ENCODE results near the gene C19orf53. TPM values are rescaled to one million over a fixed set of nuclear protein-coding genes. Genes with fewer than 3 reads are reported as not detected.

The C19orf53 gene
- total RNA-seq, 4 donors from 2014 or later = 114 to 129 (median 120) TPM

DNA sequence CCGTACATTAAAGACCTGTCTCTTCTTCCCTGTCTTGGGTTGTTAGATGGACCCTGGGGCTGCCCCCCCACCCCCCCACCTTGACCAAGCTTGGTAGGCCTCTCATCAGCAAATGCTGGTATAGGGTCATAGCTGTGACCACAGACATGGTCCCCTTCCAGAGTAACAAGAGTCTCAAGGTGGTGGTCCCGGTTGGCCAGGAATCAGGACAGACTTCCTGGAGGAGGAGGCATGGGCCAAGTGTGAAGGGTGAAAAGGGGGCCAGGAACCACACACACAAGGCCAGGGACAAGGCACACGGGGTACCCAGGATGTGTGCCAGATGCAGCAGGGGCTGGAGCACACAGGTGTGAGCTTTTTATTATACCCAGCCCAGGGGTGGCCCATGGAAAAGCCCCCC, 11.0 kb upstream of the C19orf53 start:
- intact Hi-C loops (cut with DNase I) = no loop called here
- 81 to 93% methylated on average over 3 of the region's 3 CpGs for WGBS, 2 donors
- H3K27me3 ChIP-seq = no peaks in the 10 kb centered on the region
- peaks cover 8 to 66% (median 23%) of the 10 kb centered on the region in 3 donors for H3K36me3 ChIP-seq
- no peaks in the 10 kb centered on the region for H3K9me3 ChIP-seq
- no peak for DNase-seq
- H3K4me3 ChIP-seq = no peak overlapping the region
- H3K27ac ChIP-seq = peak overlapping the region in 1 of 4 donors; percentile 74
- TF ChIP-seq, protein P1, sequence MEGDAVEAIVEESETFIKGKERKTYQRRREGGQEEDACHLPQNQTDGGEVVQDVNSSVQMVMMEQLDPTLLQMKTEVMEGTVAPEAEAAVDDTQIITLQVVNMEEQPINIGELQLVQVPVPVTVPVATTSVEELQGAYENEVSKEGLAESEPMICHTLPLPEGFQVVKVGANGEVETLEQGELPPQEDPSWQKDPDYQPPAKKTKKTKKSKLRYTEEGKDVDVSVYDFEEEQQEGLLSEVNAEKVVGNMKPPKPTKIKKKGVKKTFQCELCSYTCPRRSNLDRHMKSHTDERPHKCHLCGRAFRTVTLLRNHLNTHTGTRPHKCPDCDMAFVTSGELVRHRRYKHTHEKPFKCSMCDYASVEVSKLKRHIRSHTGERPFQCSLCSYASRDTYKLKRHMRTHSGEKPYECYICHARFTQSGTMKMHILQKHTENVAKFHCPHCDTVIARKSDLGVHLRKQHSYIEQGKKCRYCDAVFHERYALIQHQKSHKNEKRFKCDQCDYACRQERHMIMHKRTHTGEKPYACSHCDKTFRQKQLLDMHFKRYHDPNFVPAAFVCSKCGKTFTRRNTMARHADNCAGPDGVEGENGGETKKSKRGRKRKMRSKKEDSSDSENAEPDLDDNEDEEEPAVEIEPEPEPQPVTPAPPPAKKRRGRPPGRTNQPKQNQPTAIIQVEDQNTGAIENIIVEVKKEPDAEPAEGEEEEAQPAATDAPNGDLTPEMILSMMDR (IDR thresholded peaks at IDR 0.05) = no peak
- H3K4me1 ChIP-seq = peaks cover 6 to 32% (median 12%) of the 10 kb centered on the region in 3 donors

DNA sequence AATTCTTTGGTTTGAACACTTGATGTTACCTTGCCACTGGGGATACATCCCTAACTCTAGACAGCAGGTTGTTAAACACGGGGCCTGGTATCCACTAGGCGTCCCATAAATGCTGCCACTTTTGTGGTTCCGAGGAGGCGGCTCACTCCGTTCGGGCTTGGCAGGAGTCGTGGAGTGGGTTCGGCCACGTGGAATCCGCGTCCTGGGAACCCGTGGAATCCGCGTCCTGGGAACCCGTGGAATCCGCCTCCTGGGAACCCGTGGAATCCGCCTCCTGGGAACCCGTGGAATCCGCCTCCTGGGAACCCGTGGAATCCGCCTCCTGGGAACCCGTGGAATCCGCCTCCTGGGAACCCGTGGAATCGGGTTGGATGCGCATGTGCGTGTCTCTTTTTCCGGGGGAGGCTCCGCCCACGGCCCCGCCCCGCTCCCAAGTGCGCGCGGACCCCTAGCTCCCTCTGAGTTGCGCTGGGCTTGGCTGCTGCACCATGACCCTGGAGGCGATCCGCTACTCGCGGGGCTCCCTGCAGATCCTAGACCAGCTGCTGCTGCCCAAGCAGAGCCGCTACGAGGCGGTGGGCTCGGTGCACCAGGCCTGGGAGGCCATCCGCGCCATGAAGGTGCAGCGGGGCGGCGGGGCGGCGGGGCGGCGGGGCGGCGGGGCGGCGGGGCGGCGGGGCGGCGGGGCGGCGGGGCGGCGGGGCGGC, 10.0 kb upstream of the C19orf53 start, which contains the start of gene MRI1:
Gene MRI1, plus strand, starts transcription at position 422 of the 707 bp plus-strand sequence. Its CDS starts 67 bp downstream, at position 489.
- TF ChIP-seq POLR2A (IDR thresholded peaks at IDR 0.05) = peak in 1 of 4 donors; percentile 45
- TF ChIP-seq, protein P1 (IDR thresholded peaks at IDR 0.05) = no peak
- intact Hi-C loops (cut with DNase I) = no loop called here
- H3K36me3 ChIP-seq = peaks cover 10 to 66% (median 23%) of the 10 kb centered on the region in 3 donors
- H3K27me3 ChIP-seq = no peaks in the 10 kb centered on the region
- 10 to 35% methylated on average over 2 to 4 of the region's 67 CpGs for WGBS, 2 donors
- H3K27ac ChIP-seq = peak within 1 kb of the TSS; percentile 67 to 85 (median 79)
- peaks cover 6 to 32% (median 12%) of the 10 kb centered on the region in 3 donors for H3K4me1 ChIP-seq
- no peaks in the 10 kb centered on the region for H3K9me3 ChIP-seq
- DNase-seq = no peak
- peak within 1 kb of the TSS; percentile 63 to 87 (median 86) for H3K4me3 ChIP-seq

DNA sequence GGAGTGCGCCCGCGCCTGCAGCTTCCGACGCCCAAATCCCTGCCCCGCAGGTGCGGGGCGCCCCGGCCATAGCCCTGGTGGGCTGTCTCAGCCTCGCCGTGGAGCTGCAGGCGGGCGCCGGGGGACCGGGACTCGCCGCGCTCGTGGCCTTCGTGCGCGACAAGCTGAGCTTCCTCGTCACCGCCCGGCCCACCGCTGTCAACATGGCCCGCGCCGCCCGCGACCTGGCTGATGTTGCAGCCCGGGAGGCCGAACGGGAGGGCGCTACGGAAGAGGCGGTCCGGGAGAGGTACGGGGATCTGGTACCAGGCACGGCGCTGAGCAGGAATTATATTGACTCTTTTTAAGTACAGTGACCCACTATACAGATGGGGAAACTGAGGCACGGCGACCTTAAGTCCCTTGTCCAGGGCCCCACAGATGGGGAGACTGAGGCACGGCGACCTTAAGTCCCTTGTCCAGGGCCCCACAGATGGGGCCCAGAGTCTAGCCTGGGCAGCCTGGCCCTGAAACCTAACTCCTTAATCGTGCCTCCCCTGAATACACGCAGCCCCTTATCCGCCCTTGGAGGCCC, 9.3 kb upstream of the C19orf53 start:
- H3K4me1 ChIP-seq = peaks cover 6 to 32% (median 12%) of the 10 kb centered on the region in 3 donors
- TF ChIP-seq, protein P1 (IDR thresholded peaks at IDR 0.05) = no peak
- TF ChIP-seq POLR2A (IDR thresholded peaks at IDR 0.05) = no peak
- peaks cover 10 to 66% (median 27%) of the 10 kb centered on the region in 3 donors for H3K36me3 ChIP-seq
- H3K9me3 ChIP-seq = no peaks in the 10 kb centered on the region
- no peak for DNase-seq
- no peaks in the 10 kb centered on the region for H3K27me3 ChIP-seq
- peak overlapping the region; percentile 63 to 87 (median 86) for H3K4me3 ChIP-seq
- H3K27ac ChIP-seq = peak overlapping the region; percentile 67 to 85 (median 79)
- intact Hi-C loops (cut with DNase I) = no loop called here
- 6 to 8% methylated on average over 5 of the region's 48 CpGs for WGBS, 2 donors

DNA sequence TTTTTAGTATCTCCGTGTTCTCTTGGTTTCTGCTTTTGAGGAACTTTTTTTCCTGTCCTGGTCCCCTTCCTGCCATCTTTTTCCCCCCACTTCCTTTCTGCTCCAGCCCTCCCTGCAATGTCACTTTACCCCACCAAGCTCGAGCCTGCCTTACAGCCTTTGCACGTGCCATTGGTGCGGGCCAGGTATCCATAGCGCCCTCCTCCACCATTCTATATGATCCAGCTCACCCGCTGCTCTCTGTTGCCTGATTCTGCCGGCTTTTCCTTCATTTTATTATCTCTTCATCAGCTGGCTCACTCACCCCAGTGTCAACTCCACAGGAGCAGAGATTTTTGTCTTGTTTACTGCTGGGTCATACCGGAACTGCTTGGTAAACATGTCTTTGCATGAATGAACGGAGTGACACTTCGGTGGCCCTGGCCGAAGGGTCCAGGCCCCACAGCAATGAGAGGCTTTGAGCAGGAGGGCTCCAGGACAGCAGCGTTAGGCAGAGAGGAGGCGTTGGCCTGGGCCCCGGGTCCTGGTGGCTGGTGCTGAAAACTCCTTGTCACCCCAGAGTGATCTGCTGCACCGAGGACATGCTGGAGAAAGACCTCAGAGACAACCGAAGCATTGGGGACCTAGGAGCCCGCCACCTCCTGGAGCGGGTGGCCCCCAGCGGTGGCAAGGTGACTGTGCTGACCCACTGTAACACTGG, 8.7 kb upstream of the C19orf53 start:
- TF ChIP-seq, protein P1 (IDR thresholded peaks at IDR 0.05) = peak in 1 of 6 experiments; percentile 9
- no peak for TF ChIP-seq POLR2A (IDR thresholded peaks at IDR 0.05)
- intact Hi-C loops (cut with DNase I) = no loop called here
- Histone ChIP-seq H3K4me1 (peaks cover 6 to 32% (median 12%) of the 10 kb centered on the region in 3 donors), H3K9me3 (no peaks in the 10 kb centered on the region), H3K27ac (peak overlapping the region; percentile 67 to 85 (median 79)), H3K36me3 (peaks cover 10 to 66% (median 27%) of the 10 kb centered on the region in 3 donors), H3K4me3 (peak overlapping the region; percentile 63 to 87 (median 86)), H3K27me3 (no peaks in the 10 kb centered on the region)
- WGBS, 2 donors = 39 to 40% methylated on average over 12 to 13 of the region's 19 CpGs
- DNase-seq = no peak

Data from esophagus squamous epithelium (tissue), 5 donors.